SU-DHL-6 (cell line): ENCODE measurements around the gene CTU1.

Experiments
- H2AFZ ChIP-seq: fragments of 200-600 bp; sonication (generic); 2 replicates; pipeline ENCODE4 v1.6.1; 2014; ENCODE audit warnings: low read depth, mild to moderate bottlenecking, moderate library complexity, mixed read lengths, antibody characterized with exemption, low read length; ENCODE audit not compliant: severe bottlenecking
- H3F3A ChIP-seq: fragments of 200-600 bp; shearing (Covaris generic); 2 replicates; pipeline ENCODE4 v1.6.0; 2016; ENCODE audit warnings: antibody characterized with exemption, mild to moderate bottlenecking; ENCODE audit not compliant: insufficient read depth
- H3K27ac ChIP-seq: fragments of 200-600 bp; sonication (generic); 2 replicates; pipeline ENCODE4 v1.5.1; 2016; ENCODE audit warnings: low read depth, mild to moderate bottlenecking, low read length, moderate library complexity, mixed read lengths
- H3K27me3 ChIP-seq: fragments of 200-600 bp; sonication (generic), shearing (Covaris generic); 2 replicates; pipeline ENCODE4 v1.6.0; 2014; ENCODE audit warnings: mild to moderate bottlenecking, low read length
- H3K36me3 ChIP-seq: fragments of 200-600 bp; sonication (generic); 2 replicates; pipeline ENCODE4 v1.6.1; 2014; ENCODE audit warnings: mild to moderate bottlenecking, low read length, mixed read lengths
- H3K4me2 ChIP-seq: fragments of 300-600, 200-600 bp; shearing (Covaris generic), sonication (generic); 2 replicates; pipeline ENCODE4 v1.6.0; 2014; ENCODE audit warnings: low read length, low read depth, mild to moderate bottlenecking; ENCODE audit not compliant: poor library complexity, severe bottlenecking
- H3K4me3 ChIP-seq: fragments of 200-600 bp; sonication (generic); 2 replicates; pipeline ENCODE4 v1.5.1; 2014; ENCODE audit warnings: antibody characterized with exemption, low read length, mild to moderate bottlenecking, mixed read lengths; ENCODE audit not compliant: insufficient read depth, poor library complexity, severe bottlenecking
- H3K79me2 ChIP-seq: fragments of 200-600 bp; sonication (generic); 2 replicates; pipeline ENCODE4 v1.6.1; 2014; ENCODE audit warnings: mild to moderate bottlenecking, low read length, moderate library complexity; ENCODE audit not compliant: insufficient read depth
- H3K9ac ChIP-seq: fragments of 200-600 bp; sonication (generic); 2 replicates; pipeline ENCODE4 v1.7.0; 2014; ENCODE audit warnings: mild to moderate bottlenecking, low read length
- H3K9me2 ChIP-seq: fragments of 200-600 bp; sonication (generic); replicated peaks from 2 replicates; pipeline ENCODE4 v1.6.1; 2014; ENCODE audit warnings: low read length; ENCODE audit not compliant: insufficient read depth
- H3K9me3 ChIP-seq: fragments of 200-600 bp; sonication (generic); 2 replicates; pipeline ENCODE4 v1.6.1; 2014; ENCODE audit warnings: low read length, mixed read lengths; ENCODE audit not compliant: insufficient read depth
- H4K20me1 ChIP-seq: fragments of 200-600 bp; sonication (generic); 2 replicates; pipeline ENCODE4 v1.6.1; 2014; ENCODE audit warnings: low read depth, mild to moderate bottlenecking, antibody characterized with exemption, low read length, moderate library complexity, mixed read lengths
- EZH2phosphoT487 ChIP-seq: fragments of 200-600 bp; sonication (generic), shearing (Covaris generic); conservative IDR thresholded peaks from 2 replicates; pipeline ENCODE4 v1.6.1; 2018; ENCODE audit warnings: mild to moderate bottlenecking, antibody characterized with exemption, low read length, moderate library complexity, mixed read lengths
- TF ChIP-seq, protein P1 (sequence below): fragments of 200-600 bp; sonication (generic); IDR thresholded peaks from one replicate; pipeline ENCODE4 v1.5.1; 2017; ENCODE audit warnings: antibody characterized with exemption, mild to moderate bottlenecking, low read length, moderate library complexity; ENCODE audit not compliant: insufficient read depth, poor library complexity, severe bottlenecking

The CTU1 gene

GRCh38 chr19:51070334-51071094, 37.7 kb downstream of the CTU1 start:
- Histone ChIP-seq H3K9ac (no peak overlapping the region), H3K36me3 (no peaks in the 10 kb centered on the region), H2AFZ (no peak overlapping the region), H3K9me2 (no peaks in the 10 kb centered on the region), H3F3A (no peaks in the 10 kb centered on the region), H3K4me3 (no peak overlapping the region), H4K20me1 (no peaks in the 10 kb centered on the region), H3K27ac (no peak overlapping the region), H3K27me3 (no peaks in the 10 kb centered on the region), H3K4me2 (no peak overlapping the region), H3K9me3 (no peaks in the 10 kb centered on the region), H3K79me2 (no peaks in the 10 kb centered on the region)
- TF ChIP-seq EZH2phosphoT487: no peak
- TF ChIP-seq, protein P1, sequence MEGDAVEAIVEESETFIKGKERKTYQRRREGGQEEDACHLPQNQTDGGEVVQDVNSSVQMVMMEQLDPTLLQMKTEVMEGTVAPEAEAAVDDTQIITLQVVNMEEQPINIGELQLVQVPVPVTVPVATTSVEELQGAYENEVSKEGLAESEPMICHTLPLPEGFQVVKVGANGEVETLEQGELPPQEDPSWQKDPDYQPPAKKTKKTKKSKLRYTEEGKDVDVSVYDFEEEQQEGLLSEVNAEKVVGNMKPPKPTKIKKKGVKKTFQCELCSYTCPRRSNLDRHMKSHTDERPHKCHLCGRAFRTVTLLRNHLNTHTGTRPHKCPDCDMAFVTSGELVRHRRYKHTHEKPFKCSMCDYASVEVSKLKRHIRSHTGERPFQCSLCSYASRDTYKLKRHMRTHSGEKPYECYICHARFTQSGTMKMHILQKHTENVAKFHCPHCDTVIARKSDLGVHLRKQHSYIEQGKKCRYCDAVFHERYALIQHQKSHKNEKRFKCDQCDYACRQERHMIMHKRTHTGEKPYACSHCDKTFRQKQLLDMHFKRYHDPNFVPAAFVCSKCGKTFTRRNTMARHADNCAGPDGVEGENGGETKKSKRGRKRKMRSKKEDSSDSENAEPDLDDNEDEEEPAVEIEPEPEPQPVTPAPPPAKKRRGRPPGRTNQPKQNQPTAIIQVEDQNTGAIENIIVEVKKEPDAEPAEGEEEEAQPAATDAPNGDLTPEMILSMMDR: no peak

- no peaks in the 10 kb centered on the region for H3K9me3 ChIP-seq
- H2AFZ ChIP-seq: no peak overlapping the region
- H3F3A ChIP-seq: no peaks in the 10 kb centered on the region
- no peaks in the 10 kb centered on the region for H3K27me3 ChIP-seq
- no peaks in the 10 kb centered on the region for H3K36me3 ChIP-seq
- no peaks in the 10 kb centered on the region for H3K79me2 ChIP-seq
- H3K9me2 ChIP-seq: no peaks in the 10 kb centered on the region
- no peak overlapping the region for H3K4me3 ChIP-seq
- H3K9ac ChIP-seq: no peak overlapping the region
- H3K4me2 ChIP-seq: no peak overlapping the region
- no peak for TF ChIP-seq EZH2phosphoT487
- TF ChIP-seq, protein P1: no peak
- H3K27ac ChIP-seq: no peak overlapping the region
- no peaks in the 10 kb centered on the region for H4K20me1 ChIP-seq
Measured at GRCh38 chr19:51066393-51067186, 41.6 kb downstream of the CTU1 start.

DNA sequence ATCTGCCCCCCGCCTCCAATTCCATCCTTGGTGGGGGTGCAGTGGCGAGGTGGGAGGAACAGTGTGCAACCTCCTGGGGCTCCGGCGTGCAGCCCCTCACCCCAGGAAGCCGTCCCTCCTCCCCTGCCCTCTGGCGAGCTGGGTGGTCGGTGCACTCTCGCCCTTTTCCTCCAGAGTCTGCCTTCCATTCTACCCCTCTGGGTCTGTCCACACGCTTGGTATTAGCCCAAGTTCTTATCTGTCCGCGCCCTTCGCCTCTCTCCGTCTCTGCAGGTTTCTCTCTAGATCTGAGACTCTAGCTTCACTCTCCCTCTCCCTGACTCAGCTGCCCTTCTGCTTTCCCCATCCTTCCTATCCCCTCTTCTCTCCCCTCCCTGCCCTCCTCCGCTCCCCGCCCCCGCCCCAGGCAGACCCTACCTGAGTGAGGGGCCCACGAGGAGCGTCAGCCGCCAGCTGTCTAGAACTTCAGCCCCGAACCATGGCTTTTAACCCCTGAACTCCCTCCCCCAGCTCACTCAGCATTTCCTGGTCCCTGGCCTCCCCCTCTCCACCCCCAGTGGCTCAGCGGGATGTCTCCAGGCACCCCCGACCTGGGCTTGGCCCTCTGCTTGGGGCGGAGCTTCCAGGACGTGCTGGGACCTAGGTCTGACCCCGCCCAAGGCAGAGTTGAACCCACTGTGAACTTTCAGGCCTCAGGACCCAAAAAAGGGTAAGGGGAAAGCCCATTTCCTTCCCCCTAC, 42.8 kb downstream of the CTU1 start:
- H3F3A ChIP-seq: no peaks in the 10 kb centered on the region
- no peaks in the 10 kb centered on the region for H4K20me1 ChIP-seq
- H3K4me3 ChIP-seq: no peak overlapping the region
- H3K79me2 ChIP-seq: no peaks in the 10 kb centered on the region
- no peak overlapping the region for H2AFZ ChIP-seq
- H3K9ac ChIP-seq: no peak overlapping the region
- no peaks in the 10 kb centered on the region for H3K9me2 ChIP-seq
- TF ChIP-seq EZH2phosphoT487: no peak
- TF ChIP-seq, protein P1: no peak
- H3K27me3 ChIP-seq: no peaks in the 10 kb centered on the region
- H3K9me3 ChIP-seq: no peaks in the 10 kb centered on the region
- no peak overlapping the region for H3K4me2 ChIP-seq
- no peak overlapping the region for H3K27ac ChIP-seq
- H3K36me3 ChIP-seq: no peaks in the 10 kb centered on the region
